Liver (tissue), 3 donors: ENCODE results near the gene DDB1.

Source experiments
- CTCF ChIP-seq: fragments of 150-350 bp; IDR thresholded peaks from 2 replicates; pipeline ENCODE4 v1.5.1; 2017; ENCODE audit warnings: improper control_type of control experiment, low read depth, low read length; ENCODE audit not compliant: missing input control
- EGR1 ChIP-seq, 2 donors: IDR thresholded peaks; 2 replicates each; pipeline ENCODE4 v1.6.1; 2016 to 2018; ENCODE audit warnings: antibody characterized with exemption in 2 of 2, low read depth in 2 of 2
- GABPA ChIP-seq, 2 donors: IDR thresholded peaks in 1 of 2; conservative IDR thresholded peaks in 1 of 2; 2 replicates each; pipeline ENCODE4 v1.6.1; 2016; ENCODE audit warnings: antibody characterized with exemption in 2 of 2, mild to moderate bottlenecking in 1 of 2, moderate library complexity in 1 of 2
- HNF4G ChIP-seq: IDR thresholded peaks from 2 replicates; pipeline ENCODE4 v1.6.1; 2016; ENCODE audit warnings: antibody characterized with exemption
- JUND ChIP-seq, 2 donors: IDR thresholded peaks; 2 replicates each; pipeline ENCODE4 v1.6.1; 2016; ENCODE audit warnings: antibody characterized with exemption in 2 of 2
- MAX ChIP-seq: IDR thresholded peaks from 2 replicates; pipeline ENCODE4 v1.6.1; 2016; ENCODE audit warnings: antibody characterized with exemption
- NR2F2 ChIP-seq: IDR thresholded peaks from 2 replicates; pipeline ENCODE4 v1.6.1; 2016; ENCODE audit warnings: antibody characterized with exemption
- RAD21 ChIP-seq, 2 donors: IDR thresholded peaks; 2 replicates each; pipeline ENCODE4 v1.6.1; 2016; ENCODE audit warnings: antibody characterized with exemption in 2 of 2, mild to moderate bottlenecking in 2 of 2
- REST ChIP-seq: IDR thresholded peaks from 2 replicates; pipeline ENCODE4 v1.6.1; 2016; ENCODE audit warnings: antibody characterized with exemption, mild to moderate bottlenecking
- SP1 ChIP-seq: IDR thresholded peaks from 2 replicates; pipeline ENCODE4 v1.6.1; 2018; ENCODE audit warnings: antibody characterized with exemption, mild to moderate bottlenecking
- TAF1 ChIP-seq: conservative IDR thresholded peaks from 2 replicates; pipeline ENCODE4 v1.6.1; 2016; ENCODE audit warnings: antibody characterized with exemption, mild to moderate bottlenecking
- YY1 ChIP-seq: IDR thresholded peaks from 2 replicates; pipeline ENCODE4 v1.6.1; 2016; ENCODE audit warnings: antibody characterized with exemption, mild to moderate bottlenecking
- TF ChIP-seq, protein P1 (sequence below): IDR thresholded peaks from 2 replicates; pipeline ENCODE4 v1.6.1; 2016; ENCODE audit warnings: antibody characterized with exemption
- TF ChIP-seq, protein P2 (sequence below): IDR thresholded peaks from 2 replicates; pipeline ENCODE4 v1.6.1; 2016; ENCODE audit warnings: antibody characterized with exemption
- donor health status: healthy.
- donor health status: healthy.

DNA sequence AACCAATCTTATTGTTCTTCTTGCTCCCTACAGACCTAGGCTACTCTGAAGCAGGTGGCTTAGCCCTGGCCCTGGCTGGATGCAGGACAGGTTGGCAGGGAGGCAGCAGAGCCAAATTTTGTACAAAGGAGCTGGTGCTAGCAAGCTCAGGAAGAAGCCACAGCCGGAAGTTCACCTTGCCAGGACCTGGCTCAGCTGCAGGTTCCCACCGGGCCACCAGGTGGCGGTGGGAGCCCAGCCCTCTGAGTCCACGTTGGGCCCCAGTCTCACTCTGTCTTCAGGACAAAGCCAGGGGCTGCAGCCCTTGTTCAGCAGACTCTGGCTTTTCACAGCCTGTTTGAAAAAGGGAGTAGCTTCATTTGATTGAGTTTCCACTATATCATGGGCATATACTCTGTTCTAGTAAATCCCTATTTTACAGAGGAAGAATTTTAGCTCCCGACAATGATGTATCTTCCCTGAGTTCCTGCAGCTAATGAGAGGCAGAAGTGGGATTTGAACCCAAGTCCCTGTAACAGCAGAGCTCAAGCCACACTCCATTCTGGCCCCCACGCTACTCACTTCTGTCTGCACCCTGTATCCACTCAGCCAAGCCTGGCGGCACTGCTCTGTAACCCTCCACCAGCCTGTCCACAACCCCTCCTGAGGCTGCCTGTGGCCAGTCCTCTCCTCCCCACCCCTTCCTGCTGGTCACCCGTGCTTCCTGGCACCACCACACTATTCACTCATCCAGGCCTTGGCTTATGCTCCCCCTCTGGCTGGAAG is 3.4 kb upstream of the DDB1 start:
- TF ChIP-seq CTCF (peak; percentile 97), REST (no peak), JUND (IDR thresholded peaks at IDR 0.05) (no peak), RAD21 (IDR thresholded peaks at IDR 0.05) (peak; percentile 99), HNF4G (no peak), TAF1 (no peak), MAX (no peak), YY1 (no peak), EGR1 (IDR thresholded peaks at IDR 0.05; ENCODE audit: low read depth in 2 of 2) (no peak), SP1 (no peak), NR2F2 (no peak), GABPA (IDR thresholded peaks at IDR 0.05 in 1 of 2, conservative IDR thresholded peaks at IDR 0.05 in 1 of 2) (peak in 1 of 2 donors; percentile 72)
- TF ChIP-seq, protein P1, sequence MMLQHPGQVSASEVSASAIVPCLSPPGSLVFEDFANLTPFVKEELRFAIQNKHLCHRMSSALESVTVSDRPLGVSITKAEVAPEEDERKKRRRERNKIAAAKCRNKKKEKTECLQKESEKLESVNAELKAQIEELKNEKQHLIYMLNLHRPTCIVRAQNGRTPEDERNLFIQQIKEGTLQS, result no peak
- TF ChIP-seq, protein P2, sequence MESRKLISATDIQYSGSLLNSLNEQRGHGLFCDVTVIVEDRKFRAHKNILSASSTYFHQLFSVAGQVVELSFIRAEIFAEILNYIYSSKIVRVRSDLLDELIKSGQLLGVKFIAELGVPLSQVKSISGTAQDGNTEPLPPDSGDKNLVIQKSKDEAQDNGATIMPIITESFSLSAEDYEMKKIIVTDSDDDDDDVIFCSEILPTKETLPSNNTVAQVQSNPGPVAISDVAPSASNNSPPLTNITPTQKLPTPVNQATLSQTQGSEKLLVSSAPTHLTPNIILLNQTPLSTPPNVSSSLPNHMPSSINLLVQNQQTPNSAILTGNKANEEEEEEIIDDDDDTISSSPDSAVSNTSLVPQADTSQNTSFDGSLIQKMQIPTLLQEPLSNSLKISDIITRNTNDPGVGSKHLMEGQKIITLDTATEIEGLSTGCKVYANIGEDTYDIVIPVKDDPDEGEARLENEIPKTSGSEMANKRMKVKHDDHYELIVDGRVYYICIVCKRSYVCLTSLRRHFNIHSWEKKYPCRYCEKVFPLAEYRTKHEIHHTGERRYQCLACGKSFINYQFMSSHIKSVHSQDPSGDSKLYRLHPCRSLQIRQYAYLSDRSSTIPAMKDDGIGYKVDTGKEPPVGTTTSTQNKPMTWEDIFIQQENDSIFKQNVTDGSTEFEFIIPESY, result no peak
